UCSD-AML1 (cell line): Measurements from ENCODE around the gene TBC1D14.

Experiments
- DNase-seq: peaks from one replicate; lab custom pipeline; 2025; ENCODE audit not compliant: unreplicated experiment; lab: John Stamatoyannopoulos, UW

The TBC1D14 gene

GRCh38 chr4:6944301-6945051, 34.9 kb downstream of the TBC1D14 start:
- no peak for DNase-seq

GRCh38 chr4:6945052-6945409, 35.4 kb downstream of the TBC1D14 start:
- DNase-seq: no peak

GRCh38 chr4:6946497-6946896, 36.9 kb downstream of the TBC1D14 start:
- DNase-seq: no peak

GRCh38 chr4:6948134-6948460, 38.5 kb downstream of the TBC1D14 start:
- DNase-seq: no peak

- DNase-seq: no peak
Observed at GRCh38 chr4:6951880-6952381, 42.3 kb downstream of the TBC1D14 start.

- DNase-seq: no peak
Observed at GRCh38 chr4:6953751-6954380, 44.2 kb downstream of the TBC1D14 start.

- DNase-seq: no peak
Observed at GRCh38 chr4:6955261-6955911, 45.8 kb downstream of the TBC1D14 start.

GRCh38 chr4:6956087-6956433, 46.4 kb downstream of the TBC1D14 start:
- no peak for DNase-seq

- no peak for DNase-seq
Observed at GRCh38 chr4:6956434-6957147, 47.0 kb downstream of the TBC1D14 start.

GRCh38 chr4:6957148-6957520, 47.5 kb downstream of the TBC1D14 start:
- DNase-seq: no peak

GRCh38 chr4:6957994-6958393, 48.4 kb downstream of the TBC1D14 start:
- no peak for DNase-seq

- no peak for DNase-seq
Observed at GRCh38 chr4:6959261-6959660, 49.6 kb downstream of the TBC1D14 start.

- DNase-seq: no peak
Observed at GRCh38 chr4:6960154-6960553, 50.5 kb downstream of the TBC1D14 start.

GRCh38 chr4:6960628-6961412, 51.2 kb downstream of the TBC1D14 start:
- DNase-seq: no peak

GRCh38 chr4:6961496-6962210, 52.0 kb downstream of the TBC1D14 start:
- no peak for DNase-seq

GRCh38 chr4:6962211-6963041, 52.8 kb downstream of the TBC1D14 start:
- no peak for DNase-seq

GRCh38 chr4:6963139-6963611, 53.5 kb downstream of the TBC1D14 start:
- DNase-seq: no peak

GRCh38 chr4:6964858-6965257, 55.2 kb downstream of the TBC1D14 start:
- no peak for DNase-seq

- no peak for DNase-seq
Observed at GRCh38 chr4:6965329-6965728, 55.7 kb downstream of the TBC1D14 start.
